Activated naive CD4-positive, alpha-beta T cell treated with anti-CD3 and anti-CD28 coated beads, Interleukin-2, amount 50 U/mL, for 24 hours (primary cell): Measurements from ENCODE around the gene BMPR2.
"Not testable (repeated sequence)": the region's sequence is repeated elsewhere in the genome, so short reads cannot be mapped to it uniquely, and the experiment has no call there.

Experiments used
- H3K27ac Mint-ChIP-seq: one replicate; pipeline ENCODE4 v1.8.0; 2021; ENCODE audit warnings: mild to moderate bottlenecking, mixed read lengths
- H3K27me3 Mint-ChIP-seq: one replicate; pipeline ENCODE4 v1.8.0; 2021; ENCODE audit warnings: mixed read lengths
- H3K36me3 Mint-ChIP-seq: one replicate; pipeline ENCODE4 v1.8.0; 2021; ENCODE audit warnings: mixed read lengths
- H3K4me1 Mint-ChIP-seq: one replicate; pipeline ENCODE4 v1.8.0; 2021; ENCODE audit warnings: mixed read lengths
- H3K4me3 Mint-ChIP-seq: one replicate; pipeline ENCODE4 v1.8.0; 2021; ENCODE audit warnings: mild to moderate bottlenecking, mixed read lengths
- H3K9me3 Mint-ChIP-seq: one replicate; pipeline ENCODE4 v1.8.0; 2021; ENCODE audit warnings: mixed read lengths

BMPR2 gene

GRCh38 chr2:202418511-202418910 is 42.4 kb downstream of the BMPR2 start:
- H3K27me3 Mint-ChIP-seq: no peaks in the 10 kb centered on the region
- H3K36me3 Mint-ChIP-seq: peaks cover 3% of the 10 kb centered on the region
- H3K27ac Mint-ChIP-seq: no peak overlapping the region
- H3K9me3 Mint-ChIP-seq: no peaks in the 10 kb centered on the region
- H3K4me3 Mint-ChIP-seq: no peak overlapping the region
- H3K4me1 Mint-ChIP-seq: peaks cover 3% of the 10 kb centered on the region

DNA sequence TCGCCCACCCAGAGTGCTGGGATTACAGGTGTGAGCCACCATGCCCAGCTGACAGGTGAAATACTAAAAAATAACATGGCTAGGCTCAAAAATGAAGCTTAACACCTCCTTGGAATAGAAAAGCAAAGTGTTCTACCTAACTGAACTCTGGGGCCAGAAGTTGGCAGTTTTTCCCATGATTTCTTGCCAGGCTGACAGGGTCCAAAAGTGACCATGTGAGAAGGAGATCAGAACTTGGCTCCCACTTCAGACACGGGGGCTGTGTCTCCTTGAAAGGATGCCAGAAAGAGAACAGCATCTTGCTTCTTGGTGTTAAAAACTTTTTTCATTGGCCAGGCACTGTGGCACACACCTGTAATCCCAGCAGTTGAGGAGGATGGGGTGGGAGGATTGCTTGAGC is 47.0 kb downstream of the BMPR2 start:
- Mint-ChIP-seq H3K36me3 (peaks cover 6% of the 10 kb centered on the region), H3K4me3 (no peak overlapping the region), H3K27ac (no peak overlapping the region), H3K9me3 (no peaks in the 10 kb centered on the region), H3K4me1 (peaks cover 14% of the 10 kb centered on the region), H3K27me3 (no peaks in the 10 kb centered on the region)

DNA sequence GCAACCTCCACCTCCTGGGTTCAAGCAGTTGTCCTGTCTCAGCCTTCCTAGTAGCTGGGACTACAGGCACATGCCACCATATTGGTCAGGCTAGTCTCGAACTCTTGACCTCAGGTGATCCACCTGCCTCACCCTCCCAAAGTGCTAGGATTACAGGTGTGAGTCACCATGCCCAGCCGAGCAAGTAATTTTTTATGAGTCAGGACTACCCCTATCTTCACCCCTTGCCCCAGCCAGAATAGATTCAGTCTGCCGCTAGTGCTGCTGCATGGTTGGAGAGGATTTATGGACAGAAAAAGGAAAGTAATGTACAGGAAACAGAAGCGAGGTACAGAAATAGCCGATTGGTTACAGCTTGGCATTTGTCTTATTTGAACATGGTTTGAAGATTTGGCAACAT is 48.9 kb downstream of the BMPR2 start:
- H3K9me3 Mint-ChIP-seq: no peaks in the 10 kb centered on the region
- no peak overlapping the region for H3K4me3 Mint-ChIP-seq
- H3K27me3 Mint-ChIP-seq: no peaks in the 10 kb centered on the region
- peaks cover 14% of the 10 kb centered on the region for H3K4me1 Mint-ChIP-seq
- no peak overlapping the region for H3K27ac Mint-ChIP-seq
- H3K36me3 Mint-ChIP-seq: peaks cover 17% of the 10 kb centered on the region

- Mint-ChIP-seq H3K9me3 (no peaks in the 10 kb centered on the region), H3K4me1 (peaks cover 14% of the 10 kb centered on the region), H3K36me3 (peaks cover 17% of the 10 kb centered on the region), H3K4me3 (no peak overlapping the region), H3K27me3 (no peaks in the 10 kb centered on the region), H3K27ac (no peak overlapping the region)
These were observed 50.6 kb downstream of the BMPR2 start for GRCh38 chr2:202426751-202427150.

GRCh38 chr2:202429164-202429980 is 53.2 kb downstream of the BMPR2 start:
- Mint-ChIP-seq H3K4me1 (peaks cover 14% of the 10 kb centered on the region), H3K27me3 (no peaks in the 10 kb centered on the region), H3K36me3 (peaks cover 20% of the 10 kb centered on the region)

GRCh38 chr2:202432776-202433175 is 56.6 kb downstream of the BMPR2 start:
- Mint-ChIP-seq H3K4me3 (no peak overlapping the region), H3K27me3 (no peaks in the 10 kb centered on the region), H3K9me3 (no peaks in the 10 kb centered on the region), H3K36me3 (peaks cover 20% of the 10 kb centered on the region), H3K27ac (no peak overlapping the region), H3K4me1 (no peaks in the 10 kb centered on the region)

More at GRCh38 chr2:202429164-202429980, 53.2 kb downstream of the BMPR2 start:
- no peak overlapping the region for H3K27ac Mint-ChIP-seq
- H3K9me3 Mint-ChIP-seq: no peaks in the 10 kb centered on the region
- H3K4me3 Mint-ChIP-seq: no peak overlapping the region

DNA sequence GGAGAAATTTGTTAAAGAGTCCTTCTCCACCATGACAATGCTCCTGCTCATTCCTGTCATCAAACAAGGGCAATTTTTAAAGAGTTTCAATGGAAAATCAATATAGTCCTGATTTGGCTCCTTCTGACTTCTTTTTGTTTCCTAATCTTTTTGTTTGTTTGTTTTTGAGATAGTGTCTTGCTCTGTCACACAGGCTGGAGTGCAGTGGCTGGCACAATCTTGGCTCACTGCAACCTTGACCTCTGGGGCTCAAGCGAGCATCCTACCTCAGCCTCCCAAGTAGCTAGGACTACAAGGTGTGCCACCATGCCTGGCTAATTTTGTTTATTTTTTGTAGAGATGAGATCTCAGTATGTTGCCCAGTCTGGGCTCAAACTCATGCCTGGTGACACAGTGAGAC is 58.3 kb downstream of the BMPR2 start:
- H3K9me3 Mint-ChIP-seq: no peaks in the 10 kb centered on the region
- H3K36me3 Mint-ChIP-seq: peaks cover 8% of the 10 kb centered on the region
- no peak overlapping the region for H3K4me3 Mint-ChIP-seq
- H3K4me1 Mint-ChIP-seq: no peaks in the 10 kb centered on the region
- H3K27ac Mint-ChIP-seq: no peak overlapping the region
- H3K27me3 Mint-ChIP-seq: no peaks in the 10 kb centered on the region

DNA sequence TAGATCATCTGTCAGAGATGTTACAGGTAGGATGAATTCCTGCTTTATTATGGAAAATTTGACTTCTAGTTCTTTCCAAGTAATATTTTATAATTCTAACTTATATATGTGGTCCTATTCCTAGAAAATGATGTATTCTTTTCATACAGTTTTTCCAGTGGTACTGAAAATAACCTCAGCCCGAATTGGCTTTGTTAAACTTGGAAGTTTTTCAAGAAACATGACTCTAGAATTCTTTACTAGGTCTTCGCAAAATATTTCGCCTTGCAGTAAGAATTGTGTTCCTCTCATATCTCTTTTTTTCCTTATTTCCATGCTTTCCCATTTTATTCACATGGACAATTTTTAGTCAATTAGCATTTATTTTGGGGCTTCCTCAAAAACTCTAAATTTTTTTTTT is 60.5 kb downstream of the BMPR2 start:
- Mint-ChIP-seq H3K36me3 (peaks cover 7% of the 10 kb centered on the region), H3K4me1 (no peaks in the 10 kb centered on the region), H3K9me3 (no peaks in the 10 kb centered on the region), H3K27ac (no peak overlapping the region), H3K27me3 (no peaks in the 10 kb centered on the region), H3K4me3 (no peak overlapping the region)

- not testable (repeated sequence) for H3K9me3 Mint-ChIP-seq, H3K27ac Mint-ChIP-seq, H3K4me1 Mint-ChIP-seq, H3K36me3 Mint-ChIP-seq, H3K27me3 Mint-ChIP-seq, H3K4me3 Mint-ChIP-seq
These were observed 64.0 kb downstream of the BMPR2 start for GRCh38 chr2:202440117-202440516.

GRCh38 chr2:202442882-202443281 is 66.8 kb downstream of the BMPR2 start:
- H3K4me3 Mint-ChIP-seq: no peak overlapping the region
- peaks cover 8% of the 10 kb centered on the region for H3K4me1 Mint-ChIP-seq
- no peaks in the 10 kb centered on the region for H3K27me3 Mint-ChIP-seq
- H3K27ac Mint-ChIP-seq: no peak overlapping the region
- H3K36me3 Mint-ChIP-seq: peaks cover 3% of the 10 kb centered on the region
- H3K9me3 Mint-ChIP-seq: no peaks in the 10 kb centered on the region

DNA sequence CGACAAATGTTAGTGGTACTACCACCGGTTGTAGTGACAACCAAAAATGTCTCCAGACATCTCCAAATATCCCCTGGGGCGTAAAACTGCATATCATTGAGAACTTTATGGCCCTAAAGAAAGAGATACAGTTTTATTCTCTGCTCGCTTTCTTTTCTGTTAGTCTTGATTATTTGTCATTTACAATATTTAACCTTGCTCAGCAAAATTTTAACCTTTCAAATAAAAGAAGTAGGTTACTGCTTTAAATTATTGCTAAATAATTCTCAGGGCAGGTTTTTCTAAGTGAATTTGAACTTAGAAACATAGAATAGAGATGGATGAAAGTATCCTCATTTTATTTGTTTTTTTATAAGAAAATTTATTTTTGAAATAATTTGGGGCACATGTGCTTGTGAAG is 67.9 kb downstream of the BMPR2 start:
- H3K27me3 Mint-ChIP-seq: no peaks in the 10 kb centered on the region
- peaks cover 8% of the 10 kb centered on the region for H3K4me1 Mint-ChIP-seq
- H3K9me3 Mint-ChIP-seq: no peaks in the 10 kb centered on the region
- peaks cover 3% of the 10 kb centered on the region for H3K36me3 Mint-ChIP-seq
- H3K4me3 Mint-ChIP-seq: no peak overlapping the region
- H3K27ac Mint-ChIP-seq: no peak overlapping the region

DNA sequence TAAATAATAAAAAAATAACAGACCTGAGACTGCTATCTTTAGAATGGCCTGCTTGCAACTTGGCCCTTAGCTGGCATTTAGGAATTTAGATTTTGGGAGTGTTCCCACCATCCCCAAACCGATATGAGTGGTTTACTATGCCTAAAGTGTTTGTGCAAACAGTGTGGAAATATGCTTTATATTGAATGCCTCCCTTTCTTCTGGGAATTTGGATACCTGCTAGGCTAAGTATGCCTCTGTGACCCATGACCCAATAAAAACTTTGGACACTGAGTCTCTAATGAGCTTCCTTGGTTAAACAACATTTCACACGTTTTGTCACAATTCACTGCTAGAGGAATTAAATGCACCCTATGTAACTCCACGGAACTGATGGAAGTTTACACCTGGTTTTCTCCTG is 73.2 kb downstream of the BMPR2 start:
- H3K27me3 Mint-ChIP-seq: no peaks in the 10 kb centered on the region
- H3K9me3 Mint-ChIP-seq: no peaks in the 10 kb centered on the region
- no peak overlapping the region for H3K4me3 Mint-ChIP-seq
- no peak overlapping the region for H3K27ac Mint-ChIP-seq
- no peaks in the 10 kb centered on the region for H3K4me1 Mint-ChIP-seq
- H3K36me3 Mint-ChIP-seq: no peaks in the 10 kb centered on the region

DNA sequence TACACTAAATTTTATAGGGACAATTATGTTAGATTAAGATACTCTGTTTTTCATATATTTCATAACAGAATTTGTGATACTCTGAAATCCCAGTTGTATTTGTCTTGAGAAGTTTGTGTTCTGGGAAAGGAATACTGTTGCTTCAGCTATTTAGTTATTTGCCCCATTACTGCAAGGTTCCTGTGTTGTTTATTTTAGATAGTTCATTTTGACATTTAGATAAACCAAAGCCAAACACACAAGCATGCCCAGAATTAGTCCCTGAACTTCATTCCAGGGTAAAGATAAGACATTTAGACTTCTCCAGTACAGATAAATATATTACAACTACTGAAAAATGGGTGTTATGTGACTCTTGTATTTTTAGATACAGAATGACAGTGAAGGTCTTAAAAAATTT is 74.7 kb downstream of the BMPR2 start:
- no peaks in the 10 kb centered on the region for H3K27me3 Mint-ChIP-seq
- H3K4me1 Mint-ChIP-seq: no peaks in the 10 kb centered on the region
- H3K9me3 Mint-ChIP-seq: no peaks in the 10 kb centered on the region
- H3K36me3 Mint-ChIP-seq: peaks cover 2% of the 10 kb centered on the region
- no peak overlapping the region for H3K4me3 Mint-ChIP-seq
- no peak overlapping the region for H3K27ac Mint-ChIP-seq

DNA sequence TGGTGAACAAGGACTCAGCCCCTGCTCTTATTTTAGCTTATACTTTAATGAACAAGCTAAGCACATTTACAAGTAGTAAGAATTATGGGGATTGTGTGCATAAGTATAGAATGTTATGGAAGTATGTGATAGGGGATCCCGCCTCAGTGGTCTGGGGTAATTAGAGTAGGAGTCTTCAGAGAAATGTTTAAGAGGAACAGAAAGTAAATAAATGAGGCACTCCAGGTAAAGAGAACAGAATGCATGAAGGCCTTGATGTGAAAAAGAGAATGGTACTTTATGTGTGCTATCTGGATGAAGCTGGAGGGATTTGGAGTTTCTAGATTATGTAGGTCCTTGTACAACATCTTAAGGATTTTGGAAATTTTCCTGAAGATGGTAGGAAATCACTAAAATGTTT is 76.6 kb downstream of the BMPR2 start:
- H3K9me3 Mint-ChIP-seq: no peaks in the 10 kb centered on the region
- H3K27me3 Mint-ChIP-seq: no peaks in the 10 kb centered on the region
- no peak overlapping the region for H3K4me3 Mint-ChIP-seq
- peaks cover 2% of the 10 kb centered on the region for H3K36me3 Mint-ChIP-seq
- no peak overlapping the region for H3K27ac Mint-ChIP-seq
- H3K4me1 Mint-ChIP-seq: no peaks in the 10 kb centered on the region

DNA sequence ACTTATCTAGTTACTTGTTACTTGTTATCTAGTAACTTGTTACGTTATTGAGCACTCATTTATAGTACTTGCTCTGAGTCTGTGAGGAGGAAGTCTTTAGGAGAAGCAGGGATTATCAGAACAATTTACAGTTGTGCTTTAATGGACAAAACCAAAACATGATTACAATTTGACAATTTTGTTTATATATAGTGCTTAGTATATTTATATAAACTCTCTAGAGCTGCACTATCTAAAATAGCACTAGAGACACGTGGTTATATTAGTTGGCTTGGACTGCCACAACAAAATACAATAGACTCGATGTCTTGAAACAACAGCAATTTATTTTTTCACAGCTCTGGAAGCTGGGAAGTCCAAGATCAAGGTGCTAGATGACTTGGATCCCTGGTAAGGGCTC is 78.4 kb downstream of the BMPR2 start:
- peaks cover 4% of the 10 kb centered on the region for H3K36me3 Mint-ChIP-seq
- H3K4me1 Mint-ChIP-seq: no peaks in the 10 kb centered on the region
- H3K9me3 Mint-ChIP-seq: no peaks in the 10 kb centered on the region
- no peak overlapping the region for H3K27ac Mint-ChIP-seq
- H3K27me3 Mint-ChIP-seq: no peaks in the 10 kb centered on the region
- no peak overlapping the region for H3K4me3 Mint-ChIP-seq

DNA sequence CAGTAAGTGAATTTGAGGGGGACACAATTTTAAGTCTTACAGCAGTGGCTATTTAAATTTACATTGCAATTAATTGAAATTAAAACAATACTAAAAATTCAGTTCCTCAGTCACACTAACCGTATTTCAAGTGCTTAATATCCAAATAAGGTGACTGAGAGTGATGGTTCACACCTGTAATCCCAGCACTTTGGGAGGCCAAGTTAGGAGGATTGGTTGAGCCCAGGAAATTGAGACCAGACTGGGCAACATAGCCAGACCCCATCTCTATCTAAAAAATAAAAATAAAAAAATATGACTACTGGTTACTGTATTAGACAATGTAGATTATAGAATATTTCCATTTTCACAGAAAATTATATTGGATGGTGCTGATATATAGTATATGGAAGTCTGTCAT is 79.0 kb downstream of the BMPR2 start:
- Mint-ChIP-seq H3K27ac (no peak overlapping the region), H3K36me3 (peaks cover 9% of the 10 kb centered on the region), H3K4me1 (no peaks in the 10 kb centered on the region), H3K9me3 (no peaks in the 10 kb centered on the region), H3K4me3 (no peak overlapping the region), H3K27me3 (no peaks in the 10 kb centered on the region)

GRCh38 chr2:202460119-202460518 is 84.0 kb downstream of the BMPR2 start:
- H3K9me3 Mint-ChIP-seq: no peaks in the 10 kb centered on the region
- no peak overlapping the region for H3K27ac Mint-ChIP-seq
- no peaks in the 10 kb centered on the region for H3K4me1 Mint-ChIP-seq
- H3K36me3 Mint-ChIP-seq: peaks cover 9% of the 10 kb centered on the region
- no peak overlapping the region for H3K4me3 Mint-ChIP-seq
- H3K27me3 Mint-ChIP-seq: no peaks in the 10 kb centered on the region
